ENCODE data around the gene ATG9A.

Gene ATG9A, protein sequence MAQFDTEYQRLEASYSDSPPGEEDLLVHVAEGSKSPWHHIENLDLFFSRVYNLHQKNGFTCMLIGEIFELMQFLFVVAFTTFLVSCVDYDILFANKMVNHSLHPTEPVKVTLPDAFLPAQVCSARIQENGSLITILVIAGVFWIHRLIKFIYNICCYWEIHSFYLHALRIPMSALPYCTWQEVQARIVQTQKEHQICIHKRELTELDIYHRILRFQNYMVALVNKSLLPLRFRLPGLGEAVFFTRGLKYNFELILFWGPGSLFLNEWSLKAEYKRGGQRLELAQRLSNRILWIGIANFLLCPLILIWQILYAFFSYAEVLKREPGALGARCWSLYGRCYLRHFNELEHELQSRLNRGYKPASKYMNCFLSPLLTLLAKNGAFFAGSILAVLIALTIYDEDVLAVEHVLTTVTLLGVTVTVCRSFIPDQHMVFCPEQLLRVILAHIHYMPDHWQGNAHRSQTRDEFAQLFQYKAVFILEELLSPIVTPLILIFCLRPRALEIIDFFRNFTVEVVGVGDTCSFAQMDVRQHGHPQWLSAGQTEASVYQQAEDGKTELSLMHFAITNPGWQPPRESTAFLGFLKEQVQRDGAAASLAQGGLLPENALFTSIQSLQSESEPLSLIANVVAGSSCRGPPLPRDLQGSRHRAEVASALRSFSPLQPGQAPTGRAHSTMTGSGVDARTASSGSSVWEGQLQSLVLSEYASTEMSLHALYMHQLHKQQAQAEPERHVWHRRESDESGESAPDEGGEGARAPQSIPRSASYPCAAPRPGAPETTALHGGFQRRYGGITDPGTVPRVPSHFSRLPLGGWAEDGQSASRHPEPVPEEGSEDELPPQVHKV

DNA sequence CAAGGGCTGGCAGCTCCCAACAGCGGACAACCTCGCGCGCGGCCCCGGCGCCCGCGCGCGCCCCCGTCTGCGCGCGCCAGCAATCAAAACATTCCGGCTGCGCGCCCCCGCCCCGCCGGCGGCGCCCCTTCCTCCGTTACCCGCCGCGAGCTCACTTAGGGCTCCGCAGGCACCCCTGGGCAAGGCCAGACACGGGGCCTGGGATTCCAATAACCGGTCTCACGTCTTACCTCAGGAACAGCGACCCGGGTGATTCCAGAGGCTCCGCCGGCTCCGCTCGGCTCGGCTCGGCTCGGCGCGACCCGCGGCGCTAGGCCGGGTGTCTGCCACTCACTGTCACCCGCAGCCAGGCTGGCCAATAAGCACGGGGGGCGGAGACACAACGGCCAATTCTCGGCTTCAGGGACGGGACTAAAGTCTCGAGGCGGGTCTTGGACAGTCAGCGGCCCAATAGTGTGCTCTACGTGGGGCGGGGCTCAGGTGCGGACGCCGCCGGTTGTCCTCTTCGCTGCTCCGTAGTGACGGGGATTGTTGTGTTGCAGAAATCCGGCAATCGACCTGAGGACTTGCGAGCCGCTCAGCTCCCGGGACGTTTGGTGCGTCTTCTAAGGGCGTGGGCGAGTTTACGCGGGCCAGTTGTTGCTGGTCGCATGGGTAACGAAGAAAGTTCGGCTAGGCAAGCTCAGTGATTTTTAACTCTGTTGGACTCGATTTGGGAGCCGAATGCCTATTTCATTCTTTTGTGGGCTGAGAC is at the start of gene ATG9A, which contains the start of gene ANKZF1:
Gene ATG9A, minus strand, starts transcription at position 332 of the 754 bp plus-strand sequence. CDS start 1,612 bp downstream, outside the sequence.
Gene ANKZF1, plus strand, starts transcription at position 502 of the 754 bp plus-strand sequence. CDS start 452 bp downstream, outside the sequence.
- H3K36me3 Mint-ChIP-seq = peaks cover 42% of the 10 kb centered on the region
- no peaks in the 10 kb centered on the region for H3K27me3 Mint-ChIP-seq
- H3K4me3 Mint-ChIP-seq = peak within 1 kb of the TSS; percentile 99
- H3K9me3 Mint-ChIP-seq = no peaks in the 10 kb centered on the region
- H3K4me1 Mint-ChIP-seq = peaks cover 47% of the 10 kb centered on the region
- H3K27ac Mint-ChIP-seq = peak within 1 kb of the TSS; percentile 95
- ATAC-seq = peak; percentile 100

DNA sequence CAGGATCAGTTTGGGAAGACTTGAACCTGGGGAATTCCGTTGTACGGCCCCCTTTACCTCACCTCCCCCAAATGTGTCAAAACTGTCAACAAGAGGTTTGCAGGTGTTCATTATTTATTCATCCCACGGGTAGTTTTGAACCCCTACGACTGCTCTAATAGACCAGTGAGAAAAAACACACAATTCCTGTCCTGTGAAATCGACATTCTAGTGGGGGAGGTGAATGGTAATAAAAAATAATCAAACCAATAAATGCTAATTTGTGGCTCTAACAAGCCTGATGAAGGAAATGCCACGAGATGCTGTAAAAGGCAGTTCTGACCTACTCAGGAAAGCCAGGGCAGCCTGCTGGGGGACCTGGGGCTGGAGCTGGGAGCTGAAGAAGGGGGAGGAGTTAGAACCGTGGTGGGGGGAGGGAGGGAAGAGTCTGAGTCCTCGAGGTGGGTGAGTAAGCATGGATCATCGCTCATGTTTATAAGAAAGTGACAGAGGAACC is 49.3 kb upstream of the ATG9A start:
- peak; percentile 0 for ATAC-seq
- Mint-ChIP-seq H3K9me3 (no peaks in the 10 kb centered on the region), H3K36me3 (peaks cover 27% of the 10 kb centered on the region), H3K27me3 (no peaks in the 10 kb centered on the region), H3K27ac (peak overlapping the region; percentile 96), H3K4me1 (peaks cover 65% of the 10 kb centered on the region), H3K4me3 (peak overlapping the region; percentile 96)

DNA sequence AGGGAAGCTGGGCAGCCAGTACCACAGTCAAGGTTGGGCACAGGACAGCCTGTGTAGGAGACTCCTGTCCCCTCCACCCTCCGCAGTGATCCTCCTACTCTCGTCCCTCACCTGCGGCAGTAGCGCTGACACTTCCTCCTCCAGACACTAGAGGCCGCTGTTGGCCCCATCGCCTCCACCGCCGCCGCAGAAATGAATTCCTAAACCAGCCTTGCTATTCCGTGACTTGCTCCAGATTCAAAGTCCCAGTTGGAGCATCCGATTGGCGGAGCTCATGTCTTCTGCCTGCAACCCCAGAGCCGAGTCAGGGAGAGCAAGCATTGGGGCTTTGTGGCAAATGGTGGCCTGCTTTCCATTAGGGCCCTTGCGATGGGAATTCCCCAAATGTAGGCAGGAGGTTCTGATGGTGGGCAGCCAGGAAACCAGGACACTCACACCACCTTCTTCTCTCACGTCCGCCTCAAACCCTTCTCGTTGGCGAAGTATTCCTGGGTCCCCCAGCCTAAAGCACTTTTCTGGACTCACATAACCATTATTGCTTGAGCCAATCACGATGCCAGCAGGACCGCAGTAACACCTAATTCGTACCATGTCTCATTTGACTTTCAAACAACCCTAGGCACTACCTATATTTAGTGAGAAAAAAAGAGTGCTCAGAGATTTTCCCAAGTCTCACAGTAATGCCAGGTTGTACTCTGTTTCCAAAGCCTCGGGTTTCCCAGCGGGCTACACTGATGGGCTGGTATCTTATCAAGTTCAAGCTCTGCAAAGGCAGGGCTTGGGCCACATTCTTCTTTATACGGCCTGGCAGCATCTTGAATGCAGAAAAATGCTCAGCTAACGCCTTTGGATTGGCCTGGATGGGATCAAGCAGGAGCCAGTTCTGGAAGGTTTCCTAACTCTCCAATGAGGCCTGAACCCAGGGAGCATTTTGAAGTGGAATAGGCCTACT is 48.5 kb upstream of the ATG9A start:
- Mint-ChIP-seq H3K27me3 (no peaks in the 10 kb centered on the region), H3K27ac (peak overlapping the region; percentile 96), H3K9me3 (no peaks in the 10 kb centered on the region), H3K4me1 (peaks cover 63% of the 10 kb centered on the region), H3K4me3 (peak overlapping the region; percentile 96), H3K36me3 (peaks cover 23% of the 10 kb centered on the region)
- peak; percentile 45 for ATAC-seq

DNA sequence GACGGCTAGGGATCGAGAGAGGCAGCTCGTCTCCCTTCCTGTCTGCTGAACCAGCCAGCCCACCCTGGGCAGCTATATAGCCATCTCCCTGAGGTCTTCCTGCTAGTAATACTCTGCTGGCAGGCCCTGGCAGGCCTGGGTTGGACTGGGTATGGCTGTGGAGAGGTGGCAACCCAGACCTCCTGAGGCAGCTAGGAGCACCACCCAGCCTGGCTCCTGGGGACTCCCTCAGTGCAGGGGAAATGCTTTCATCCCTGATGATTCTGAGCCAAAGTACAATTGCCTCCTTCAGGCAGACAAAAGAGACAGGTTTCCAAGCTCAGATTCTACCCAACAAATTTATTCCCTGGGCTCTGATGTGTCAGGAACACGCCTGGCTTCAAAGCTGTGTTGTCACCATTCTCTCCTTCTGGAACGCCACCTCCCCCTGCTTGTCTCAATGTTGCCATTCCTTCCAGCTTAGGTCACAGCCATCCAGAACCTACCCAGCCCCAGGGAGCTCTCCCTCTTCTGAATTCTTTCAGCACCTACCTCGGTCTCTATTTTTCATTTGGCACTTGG is 45.0 kb upstream of the ATG9A start:
- no peak for ATAC-seq
- Mint-ChIP-seq H3K4me3 (no peak overlapping the region), H3K4me1 (peaks cover 52% of the 10 kb centered on the region), H3K27me3 (no peaks in the 10 kb centered on the region), H3K27ac (peak overlapping the region; percentile 17), H3K9me3 (no peaks in the 10 kb centered on the region), H3K36me3 (no peaks in the 10 kb centered on the region)

DNA sequence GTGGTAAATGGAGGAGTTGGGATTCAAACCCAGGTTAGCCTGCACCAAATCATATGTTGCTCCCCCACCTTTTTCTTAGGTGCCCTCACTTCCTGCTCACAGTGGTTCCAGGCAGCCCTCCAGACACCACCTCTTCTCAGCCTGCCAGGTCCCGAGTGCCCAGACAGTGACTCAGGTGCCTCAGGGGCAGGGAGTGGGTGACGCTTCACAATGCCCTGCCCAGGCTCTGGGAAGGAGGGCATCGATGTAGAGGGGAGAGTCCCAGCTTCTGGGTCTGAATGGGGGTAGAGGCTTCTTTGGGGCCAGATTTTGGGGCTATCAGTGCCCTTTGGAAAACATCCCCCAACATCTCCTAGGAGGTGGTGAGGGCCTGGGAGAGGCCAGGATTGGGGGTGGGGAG is 44.5 kb upstream of the ATG9A start:
- no peaks in the 10 kb centered on the region for H3K36me3 Mint-ChIP-seq
- no peaks in the 10 kb centered on the region for H3K27me3 Mint-ChIP-seq
- H3K4me3 Mint-ChIP-seq = no peak overlapping the region
- H3K9me3 Mint-ChIP-seq = no peaks in the 10 kb centered on the region
- H3K27ac Mint-ChIP-seq = no peak overlapping the region
- peaks cover 51% of the 10 kb centered on the region for H3K4me1 Mint-ChIP-seq
- no peak for ATAC-seq

DNA sequence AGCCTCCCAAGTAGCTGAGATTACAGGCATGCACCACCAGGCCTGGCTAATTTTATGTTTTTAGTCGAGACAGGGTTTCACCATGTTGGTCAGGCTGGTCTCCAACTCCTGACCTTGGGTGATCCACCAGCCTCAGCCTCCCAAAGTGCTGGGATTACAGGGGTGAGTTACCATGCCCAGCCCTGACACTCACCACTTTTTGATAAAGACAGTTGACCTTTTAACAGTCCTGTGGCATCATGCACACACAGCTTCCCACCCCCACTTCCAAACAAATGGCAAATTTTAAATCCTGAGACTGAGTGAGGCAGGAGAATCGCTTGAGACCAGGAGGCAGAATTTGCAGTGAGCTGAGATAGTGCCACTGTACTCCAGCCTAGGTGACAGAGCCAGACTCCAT is 43.6 kb upstream of the ATG9A start:
- Mint-ChIP-seq H3K9me3 (no peaks in the 10 kb centered on the region), H3K4me3 (no peak overlapping the region), H3K4me1 (peaks cover 42% of the 10 kb centered on the region), H3K27ac (no peak overlapping the region), H3K36me3 (no peaks in the 10 kb centered on the region), H3K27me3 (no peaks in the 10 kb centered on the region)
- no peak for ATAC-seq

DNA sequence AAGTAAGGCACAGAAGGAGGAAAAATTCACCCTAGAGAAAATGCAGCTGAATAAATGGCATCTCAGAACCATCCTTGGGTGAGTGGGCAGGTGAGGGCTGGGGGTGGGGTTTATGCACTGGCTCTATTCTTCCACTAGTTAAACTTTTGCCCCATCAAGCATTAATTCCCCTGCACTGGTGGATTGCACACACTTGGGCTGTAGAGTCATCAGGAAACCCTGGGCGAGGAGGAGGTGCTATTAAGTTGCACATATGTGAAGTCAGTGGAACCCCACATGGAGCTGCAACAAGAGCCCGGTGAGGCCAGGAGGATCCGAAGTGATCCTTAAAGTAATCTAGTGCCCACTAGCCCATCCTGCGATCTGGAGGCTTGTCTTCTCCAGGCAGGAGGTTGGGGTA is 42.9 kb upstream of the ATG9A start:
- H3K4me1 Mint-ChIP-seq = peaks cover 35% of the 10 kb centered on the region
- H3K4me3 Mint-ChIP-seq = no peak overlapping the region
- ATAC-seq = no peak
- no peak overlapping the region for H3K27ac Mint-ChIP-seq
- no peaks in the 10 kb centered on the region for H3K36me3 Mint-ChIP-seq
- no peaks in the 10 kb centered on the region for H3K27me3 Mint-ChIP-seq
- H3K9me3 Mint-ChIP-seq = no peaks in the 10 kb centered on the region

DNA sequence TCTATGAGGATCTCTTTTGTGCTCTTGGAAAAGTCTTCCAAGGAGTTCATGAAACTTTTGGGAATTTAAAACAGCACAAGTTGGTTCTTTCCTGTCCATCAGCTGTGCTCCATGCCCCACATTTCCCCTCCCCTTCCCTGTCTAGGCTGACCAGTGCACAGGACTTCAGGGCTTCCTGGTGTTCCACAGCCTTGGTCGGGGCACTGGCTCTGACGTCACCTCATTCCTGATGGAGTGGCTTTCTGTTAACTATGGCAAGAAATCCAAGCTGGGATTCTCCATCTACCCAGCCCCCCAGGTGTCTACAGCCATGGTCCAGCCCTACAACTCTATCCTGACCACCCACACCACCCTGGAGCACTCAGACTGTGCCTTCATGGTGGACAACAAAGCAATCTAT is 41.6 kb upstream of the ATG9A start:
- Mint-ChIP-seq H3K4me3 (no peak overlapping the region), H3K27me3 (no peaks in the 10 kb centered on the region), H3K9me3 (no peaks in the 10 kb centered on the region), H3K27ac (no peak overlapping the region), H3K36me3 (no peaks in the 10 kb centered on the region), H3K4me1 (peaks cover 31% of the 10 kb centered on the region)
- ATAC-seq = no peak

DNA sequence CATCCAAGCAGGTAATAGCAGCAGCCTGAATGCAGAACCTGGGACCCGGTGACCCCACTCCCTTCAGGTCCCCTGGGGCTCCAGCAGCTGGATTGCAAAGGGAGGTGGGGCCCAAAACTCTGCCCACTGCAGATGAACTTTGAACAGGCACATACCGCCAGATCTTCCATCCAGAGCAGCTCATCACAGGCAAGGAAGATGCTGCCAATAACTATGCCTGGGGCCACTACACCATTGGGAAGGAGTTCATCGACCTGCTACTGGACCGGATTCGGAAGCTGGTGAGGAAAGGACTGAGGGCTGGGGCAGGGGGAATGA is 40.6 kb upstream of the ATG9A start:
- H3K4me3 Mint-ChIP-seq = no peak overlapping the region
- H3K27ac Mint-ChIP-seq = no peak overlapping the region
- H3K9me3 Mint-ChIP-seq = no peaks in the 10 kb centered on the region
- no peaks in the 10 kb centered on the region for H3K36me3 Mint-ChIP-seq
- H3K27me3 Mint-ChIP-seq = no peaks in the 10 kb centered on the region
- ATAC-seq = no peak
- peaks cover 31% of the 10 kb centered on the region for H3K4me1 Mint-ChIP-seq

DNA sequence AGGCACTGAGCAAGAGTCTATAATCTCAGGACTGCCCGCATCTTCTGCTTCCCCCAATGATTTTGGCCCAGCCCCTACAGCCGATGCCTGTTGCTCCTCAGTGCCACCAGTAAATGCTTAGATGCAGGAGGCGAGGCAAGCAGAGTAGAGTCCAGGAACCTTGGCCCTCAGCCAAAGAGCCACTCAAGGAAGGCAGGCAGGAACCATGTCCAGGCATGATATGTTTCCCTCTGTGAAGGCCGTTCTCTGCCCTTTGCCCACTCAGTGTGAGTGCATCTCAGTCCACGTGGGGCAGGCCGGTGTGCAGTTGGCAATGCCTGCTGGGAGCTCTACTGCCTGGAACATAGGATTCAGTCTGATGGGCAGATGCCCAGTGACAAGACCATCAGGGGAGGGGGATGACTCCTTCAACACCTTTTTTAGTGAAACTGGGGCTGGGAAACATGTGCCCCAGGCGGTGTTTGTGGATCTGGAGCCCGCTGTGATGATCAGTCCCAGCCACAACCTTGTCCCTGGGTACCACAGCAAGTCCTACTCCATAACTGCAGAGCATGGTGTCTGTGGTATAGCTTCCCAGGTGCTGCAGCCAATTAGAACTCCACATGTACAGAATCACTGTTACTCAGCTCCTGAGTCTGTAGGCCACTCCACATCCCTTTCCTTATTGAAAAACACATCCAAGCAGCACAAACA is 40.1 kb upstream of the ATG9A start:
- ATAC-seq = no peak
- Mint-ChIP-seq H3K27ac (no peak overlapping the region), H3K36me3 (no peaks in the 10 kb centered on the region), H3K4me3 (no peak overlapping the region), H3K27me3 (no peaks in the 10 kb centered on the region), H3K4me1 (peaks cover 26% of the 10 kb centered on the region), H3K9me3 (no peaks in the 10 kb centered on the region)

DNA sequence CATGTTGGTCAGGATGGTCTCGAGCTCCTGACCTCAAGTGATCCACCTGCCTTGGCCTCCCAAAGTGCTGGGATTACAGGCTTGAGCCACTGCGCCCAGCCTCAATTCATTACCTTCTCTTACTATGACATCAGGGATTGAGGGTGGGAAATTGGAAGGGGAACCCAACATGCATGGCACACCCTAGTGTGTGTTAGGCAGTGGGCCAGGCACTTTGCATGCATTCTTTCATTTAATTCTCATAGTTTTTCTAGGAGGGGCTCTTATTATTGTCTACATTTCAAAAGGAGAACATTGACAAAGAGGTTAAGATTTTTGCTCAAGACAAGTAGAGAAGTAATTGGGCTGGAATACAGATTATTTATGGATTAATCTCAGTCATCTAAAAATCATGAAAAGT is 38.9 kb upstream of the ATG9A start:
- no peak overlapping the region for H3K27ac Mint-ChIP-seq
- H3K27me3 Mint-ChIP-seq = no peaks in the 10 kb centered on the region
- no peak for ATAC-seq
- no peaks in the 10 kb centered on the region for H3K36me3 Mint-ChIP-seq
- peaks cover 16% of the 10 kb centered on the region for H3K4me1 Mint-ChIP-seq
- H3K9me3 Mint-ChIP-seq = no peaks in the 10 kb centered on the region
- no peak overlapping the region for H3K4me3 Mint-ChIP-seq

DNA sequence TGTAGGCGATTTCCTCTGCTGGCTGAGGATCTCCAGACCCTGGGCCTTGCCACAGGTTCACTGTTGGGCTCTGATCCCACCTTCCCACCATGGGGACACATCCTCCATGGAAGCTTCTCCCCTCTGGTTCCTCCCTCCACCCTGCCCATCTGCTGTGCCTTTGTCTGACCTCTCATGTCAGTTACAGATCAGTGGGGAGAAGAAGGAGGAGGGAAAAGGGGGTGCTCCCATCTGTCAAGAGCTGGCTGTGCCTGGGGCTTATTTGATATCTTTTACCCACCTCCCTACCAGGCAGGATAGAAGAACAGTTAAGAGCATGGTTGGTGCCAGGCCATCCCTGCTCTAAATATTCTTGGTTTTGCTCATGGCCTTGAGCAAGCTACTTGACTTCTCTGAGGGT is 37.5 kb upstream of the ATG9A start:
- Mint-ChIP-seq H3K4me1 (peaks cover 16% of the 10 kb centered on the region), H3K27ac (no peak overlapping the region), H3K36me3 (no peaks in the 10 kb centered on the region), H3K9me3 (no peaks in the 10 kb centered on the region), H3K27me3 (no peaks in the 10 kb centered on the region), H3K4me3 (no peak overlapping the region)
- ATAC-seq = peak; percentile 12

DNA sequence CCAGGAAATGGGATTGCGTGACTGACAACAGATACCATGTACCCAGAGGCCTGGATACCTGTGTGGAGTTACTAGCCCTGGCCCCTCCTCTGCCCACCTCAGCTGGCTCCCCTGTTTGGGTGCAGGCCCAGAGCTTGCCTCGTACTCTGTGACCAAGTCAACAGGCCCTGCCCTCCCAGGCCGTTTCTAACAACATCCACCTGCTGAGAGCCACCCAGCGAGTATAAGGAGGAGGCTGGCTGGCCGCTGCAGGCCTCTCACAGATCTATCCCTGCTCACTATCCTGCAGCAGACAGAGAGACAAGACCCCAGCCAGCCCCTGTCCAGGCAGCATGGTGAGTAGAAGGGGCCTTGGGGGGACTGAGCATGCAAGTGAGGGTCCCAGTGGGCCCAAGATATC is 36.8 kb upstream of the ATG9A start:
- H3K27me3 Mint-ChIP-seq = no peaks in the 10 kb centered on the region
- H3K36me3 Mint-ChIP-seq = no peaks in the 10 kb centered on the region
- H3K4me3 Mint-ChIP-seq = no peak overlapping the region
- no peak for ATAC-seq
- no peaks in the 10 kb centered on the region for H3K9me3 Mint-ChIP-seq
- H3K4me1 Mint-ChIP-seq = peaks cover 9% of the 10 kb centered on the region
- no peak overlapping the region for H3K27ac Mint-ChIP-seq
